Tibial artery (tissue), 4 donors: Measurements from ENCODE around the gene GPR155.
"Not testable (repeated sequence)": the region's sequence is repeated elsewhere in the genome, so short reads cannot be mapped to it uniquely, and the experiment has no call there.

Experiments
- DNase-seq, 2 donors: peaks; one replicate each; pipeline ENCODE4 v3.0.0-alpha.2; 2019
- H3K27ac ChIP-seq, 2 donors: fragments of 200-600 bp; sonication (generic) in 1 of 2; 1 replicate in 1 of 2; 2 replicates in 1 of 2; pipeline ENCODE4 v1.5.1; 2018 to 2019; ENCODE audit warnings: mild to moderate bottlenecking in 1 of 2
- H3K27me3 ChIP-seq, 2 donors: fragments of 200-600 bp; sonication (generic) in 1 of 2; one replicate each; pipeline versions ENCODE4 v1.5.1 to v1.6.0; 2016 to 2019
- H3K36me3 ChIP-seq, 3 donors: fragments of 200-600 bp; sonication (generic) in 2 of 3; one replicate each; pipeline ENCODE4 v1.5.1; 2016 to 2019; ENCODE audit warnings: mild to moderate bottlenecking in 2 of 3
- H3K4me1 ChIP-seq, 4 donors: fragments of 200-600 bp; sonication (generic) in 2 of 4; 1 replicate in 3 of 4; 2 replicates in 1 of 4; pipeline ENCODE4 v1.5.1; 2016 to 2019
- H3K4me3 ChIP-seq, 2 donors: fragments of 200-600 bp; sonication (generic) in 1 of 2; 1 replicate in 1 of 2; 2 replicates in 1 of 2; pipeline ENCODE4 v1.5.1; 2018 to 2019; ENCODE audit warnings: mild to moderate bottlenecking in 2 of 2
- H3K9me3 ChIP-seq, 3 donors: fragments of 200-600 bp; sonication (generic) in 1 of 3; one replicate each; pipeline ENCODE4 v1.5.1; 2016 to 2019
- CTCF ChIP-seq, 2 experiments: fragments of 200-600 bp in 1 of 2; fragments of 450-650 bp in 1 of 2; IDR thresholded peaks; one replicate each; pipeline ENCODE4 v1.5.1; 2017 to 2019; ENCODE audit warnings: antibody characterized with exemption in 2 of 2, mild to moderate bottlenecking in 1 of 2, moderate library complexity in 1 of 2
- intact Hi-C: fragments of 100-400 bp; cut with DNase I; formaldehyde crosslinking; loops from one replicate; pipeline ENCODE4 v1.15.0; 2023; ENCODE audit warnings: low total_unique reads

Gene GPR155

GRCh38 chr2:174395284-174395968 lies 91.4 kb downstream of the GPR155 start, which contains the start of gene SCRN3:
Gene SCRN3 (plus strand): TSS chr2:174395730. CDS start chr2:174398284, 2,554 bp downstream.
- intact Hi-C loops: no loop called here
- peaks cover 0 to 9% (median 9%) of the 10 kb centered on the region in 3 donors for H3K36me3 ChIP-seq

GRCh38 chr2:174392706-174393105 lies 94.1 kb downstream of the GPR155 start:
- DNase-seq: no peak
- peaks cover 0 to 37% (median 24%) of the 10 kb centered on the region in 4 donors for H3K4me1 ChIP-seq

More at GRCh38 chr2:174395284-174395968, 91.4 kb downstream of the GPR155 start, which contains the start of gene SCRN3:
- Histone ChIP-seq H3K4me3 (peak within 1 kb of the TSS; percentile 66 to 87), H3K27me3 (no peaks in the 10 kb centered on the region), H3K9me3 (no peaks in the 10 kb centered on the region), H3K27ac (peak within 1 kb of the TSS; percentile 70 to 82), H3K4me1 (peaks cover 0 to 36% (median 23%) of the 10 kb centered on the region in 4 donors)
- no peak for TF ChIP-seq CTCF (IDR thresholded peaks at IDR 0.05)
- DNase-seq: peak; percentile 68 to 84

GRCh38 chr2:174390303-174390702 lies 96.5 kb downstream of the GPR155 start:
- H3K27ac ChIP-seq, H3K9me3 ChIP-seq, H3K27me3 ChIP-seq, DNase-seq, H3K4me3 ChIP-seq, intact Hi-C loops: not testable (repeated sequence)
- H3K36me3 ChIP-seq: peaks cover 14 to 42% (median 26%) of the 10 kb centered on the region in 3 donors
- peaks cover 0 to 28% (median 20%) of the 10 kb centered on the region in 4 donors for H3K4me1 ChIP-seq

More at GRCh38 chr2:174392706-174393105, 94.1 kb downstream of the GPR155 start:
- H3K9me3 ChIP-seq: no peaks in the 10 kb centered on the region
- no peaks in the 10 kb centered on the region for H3K27me3 ChIP-seq
- no peak overlapping the region for H3K27ac ChIP-seq
- intact Hi-C loops: no loop called here
- TF ChIP-seq CTCF (IDR thresholded peaks at IDR 0.05): no peak
- peaks cover 0 to 23% (median 12%) of the 10 kb centered on the region in 3 donors for H3K36me3 ChIP-seq
- no peak overlapping the region for H3K4me3 ChIP-seq

GRCh38 chr2:174389542-174389941 lies 97.3 kb downstream of the GPR155 start:
- H3K27me3 ChIP-seq: no peaks in the 10 kb centered on the region
- peaks cover 0 to 26% (median 16%) of the 10 kb centered on the region in 4 donors for H3K4me1 ChIP-seq
- intact Hi-C loops: no loop called here
- no peak overlapping the region for H3K27ac ChIP-seq
- no peak for TF ChIP-seq CTCF (IDR thresholded peaks at IDR 0.05)
- H3K4me3 ChIP-seq: no peak overlapping the region
- no peak for DNase-seq
- H3K9me3 ChIP-seq: no peaks in the 10 kb centered on the region
- H3K36me3 ChIP-seq: peaks cover 17 to 44% (median 32%) of the 10 kb centered on the region in 3 donors

GRCh38 chr2:174388706-174389105 lies 98.1 kb downstream of the GPR155 start:
- peaks cover 19 to 44% (median 39%) of the 10 kb centered on the region in 3 donors for H3K36me3 ChIP-seq
- H3K27ac ChIP-seq, H3K27me3 ChIP-seq, H3K4me3 ChIP-seq, intact Hi-C loops, DNase-seq, H3K9me3 ChIP-seq: not testable (repeated sequence)
- H3K4me1 ChIP-seq: peaks cover 0 to 18% (median 8%) of the 10 kb centered on the region in 4 donors

- peaks cover 31 to 55% (median 41%) of the 10 kb centered on the region in 3 donors for H3K36me3 ChIP-seq
- no peak overlapping the region for H3K27ac ChIP-seq
- TF ChIP-seq CTCF (IDR thresholded peaks at IDR 0.05): no peak
- no peaks in the 10 kb centered on the region for H3K27me3 ChIP-seq
- DNase-seq: no peak
- no peaks in the 10 kb centered on the region for H3K9me3 ChIP-seq
- H3K4me3 ChIP-seq: no peak overlapping the region
- peaks cover 0 to 1% (median 0%) of the 10 kb centered on the region in 4 donors for H3K4me1 ChIP-seq
- intact Hi-C loops: no loop called here
Measured at GRCh38 chr2:174385201-174385600, 101.6 kb downstream of the GPR155 start.
